NCI-H226 (cell line): ENCODE data around the gene CLIC1.
"Not testable (repeated sequence)": the region's sequence is repeated elsewhere in the genome, so short reads cannot be mapped to it uniquely, and the experiment has no call there.

Source experiments
- DNase-seq: peaks from one replicate; pipeline ENCODE4 v3.0.0-alpha.2; 2015

The CLIC1 gene

DNA sequence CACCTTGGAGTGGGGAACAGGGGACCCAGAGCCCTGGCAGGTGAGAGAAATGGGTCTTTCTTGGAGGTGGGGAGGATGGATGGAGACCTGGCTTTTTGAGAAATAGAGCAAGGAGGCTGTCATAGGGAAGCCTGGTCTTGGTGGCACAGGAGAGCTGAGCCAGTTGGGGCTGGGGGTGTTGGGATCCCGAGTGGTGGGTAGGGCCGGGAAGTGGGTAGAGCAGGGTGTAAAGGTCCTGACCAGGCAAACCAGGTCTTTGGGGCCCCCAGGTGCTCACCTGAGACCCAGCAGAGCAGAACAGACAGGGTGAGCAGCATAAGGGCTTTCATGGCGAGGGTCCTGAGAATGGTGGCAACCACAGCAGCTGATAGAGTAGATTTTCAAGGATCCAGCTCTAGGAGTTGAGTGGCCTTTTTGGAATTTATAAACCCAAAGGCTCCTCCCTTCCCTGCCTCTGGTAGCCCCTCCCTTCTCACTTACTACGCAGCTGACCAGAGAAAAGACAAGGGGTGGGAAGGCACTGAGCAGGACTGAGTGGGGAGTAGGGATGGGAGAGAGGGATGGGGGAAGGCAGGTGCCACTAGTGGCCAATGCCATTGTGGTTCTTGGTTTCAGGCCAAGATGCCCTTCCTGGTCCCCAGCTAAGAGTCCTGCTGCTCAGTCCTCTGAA is 14.8 kb downstream of the CLIC1 start, which contains the start of gene LY6G6C:
Gene LY6G6C (minus strand): TSS at position 396 of the 670 bp plus-strand sequence. CDS start 67 bp downstream, at position 329.
- no peak for DNase-seq

DNA sequence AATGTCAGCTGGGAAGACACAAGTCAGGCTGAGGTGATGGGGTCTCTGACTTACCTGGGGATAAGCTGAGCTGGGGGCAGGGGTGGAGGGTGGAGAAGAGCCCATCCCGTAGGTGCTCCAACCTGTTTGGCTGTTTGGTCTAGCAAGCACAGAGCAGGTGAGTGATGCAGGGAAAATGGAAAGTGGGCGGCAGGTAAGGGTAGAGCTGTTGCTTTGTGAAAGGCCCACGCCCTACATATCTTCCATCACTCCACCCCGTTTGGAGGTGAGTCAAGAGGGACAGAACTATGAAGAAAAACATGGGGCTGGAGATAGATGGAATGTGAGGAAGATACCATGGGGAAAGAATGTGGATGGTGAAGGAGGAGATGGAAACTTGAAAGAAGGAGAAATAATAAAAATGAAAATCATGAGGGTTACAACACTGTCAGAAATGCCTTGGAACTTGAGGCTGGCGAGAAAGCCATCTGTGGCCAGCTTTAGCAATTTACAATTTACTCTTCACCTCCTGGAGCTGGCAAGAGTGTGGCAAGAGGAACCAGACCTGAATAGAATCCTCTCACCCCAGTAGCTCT is 16.0 kb downstream of the CLIC1 start:
- DNase-seq: no peak

DNA sequence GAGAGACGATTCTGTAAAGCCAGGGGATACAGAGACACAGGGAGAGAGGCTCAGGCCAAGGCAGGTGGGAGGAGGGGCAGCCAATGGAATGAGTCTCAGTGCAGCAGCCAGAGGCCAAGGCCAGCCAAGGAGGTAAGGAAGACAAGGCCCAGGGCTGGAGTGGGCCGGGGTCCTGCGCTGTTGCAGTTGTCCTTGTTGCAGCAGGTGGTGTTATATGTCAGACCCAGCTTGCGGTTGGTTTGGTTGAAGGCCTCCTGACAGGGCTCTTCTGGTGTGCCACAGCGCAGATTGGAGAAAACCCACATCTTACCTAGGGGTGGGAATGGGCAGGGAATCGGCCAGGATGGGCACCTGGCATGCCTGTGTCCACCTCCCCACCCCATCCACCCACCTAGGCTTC is 17.3 kb downstream of the CLIC1 start:
- DNase-seq: no peak

DNA sequence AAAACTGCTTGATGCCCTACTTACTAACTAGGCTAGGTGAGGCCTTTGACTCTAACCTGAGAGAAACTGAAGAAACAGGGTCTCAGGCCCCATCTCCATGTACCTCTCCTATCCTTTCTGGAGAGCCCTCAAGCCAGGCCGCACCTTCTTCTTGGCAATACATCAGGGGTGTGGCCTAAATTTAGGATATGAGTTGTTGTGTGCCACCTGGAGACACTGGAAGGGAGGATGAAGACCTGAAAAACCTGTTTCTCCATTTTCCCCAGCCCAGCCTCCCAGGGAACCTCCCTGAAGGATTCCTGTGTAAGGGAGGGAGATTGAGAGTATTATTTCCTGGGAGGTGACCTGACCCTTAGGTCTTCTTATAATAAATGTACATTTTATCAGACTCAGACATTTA is 18.1 kb downstream of the CLIC1 start:
- no peak for DNase-seq

DNA sequence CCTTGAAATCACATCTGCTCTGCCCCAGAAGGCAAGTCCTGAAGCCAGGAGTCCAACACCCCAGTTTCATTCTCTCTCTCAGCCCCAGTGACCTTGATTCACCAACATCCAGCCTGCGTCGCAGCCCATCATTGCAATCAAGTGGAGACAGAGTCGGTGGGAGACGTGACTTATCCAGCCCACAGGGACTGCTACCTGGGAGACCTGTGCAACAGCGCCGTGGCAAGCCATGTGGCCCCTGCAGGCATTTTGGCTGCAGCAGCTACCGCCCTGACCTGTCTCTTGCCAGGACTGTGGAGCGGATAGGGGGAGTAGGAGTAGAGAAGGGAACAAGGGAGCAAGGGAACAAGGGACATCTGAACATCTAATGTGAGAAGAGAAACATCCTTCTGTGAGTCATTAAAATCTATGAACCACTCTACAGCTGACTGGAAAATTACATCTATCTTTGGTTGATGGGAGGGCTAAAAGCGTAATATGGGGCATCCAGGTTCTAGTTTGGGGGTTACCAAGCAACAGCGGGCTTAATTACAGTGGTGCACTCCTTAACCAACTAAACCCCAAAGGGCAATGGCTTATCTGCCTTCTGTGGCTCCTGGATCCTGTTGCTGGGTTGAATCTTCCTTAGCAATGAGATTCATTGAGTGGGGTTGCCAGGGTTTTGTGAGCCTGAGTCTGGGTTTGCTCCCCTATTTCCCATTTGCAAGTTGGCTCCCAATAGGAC is 18.7 kb downstream of the CLIC1 start:
- DNase-seq: no peak

DNA sequence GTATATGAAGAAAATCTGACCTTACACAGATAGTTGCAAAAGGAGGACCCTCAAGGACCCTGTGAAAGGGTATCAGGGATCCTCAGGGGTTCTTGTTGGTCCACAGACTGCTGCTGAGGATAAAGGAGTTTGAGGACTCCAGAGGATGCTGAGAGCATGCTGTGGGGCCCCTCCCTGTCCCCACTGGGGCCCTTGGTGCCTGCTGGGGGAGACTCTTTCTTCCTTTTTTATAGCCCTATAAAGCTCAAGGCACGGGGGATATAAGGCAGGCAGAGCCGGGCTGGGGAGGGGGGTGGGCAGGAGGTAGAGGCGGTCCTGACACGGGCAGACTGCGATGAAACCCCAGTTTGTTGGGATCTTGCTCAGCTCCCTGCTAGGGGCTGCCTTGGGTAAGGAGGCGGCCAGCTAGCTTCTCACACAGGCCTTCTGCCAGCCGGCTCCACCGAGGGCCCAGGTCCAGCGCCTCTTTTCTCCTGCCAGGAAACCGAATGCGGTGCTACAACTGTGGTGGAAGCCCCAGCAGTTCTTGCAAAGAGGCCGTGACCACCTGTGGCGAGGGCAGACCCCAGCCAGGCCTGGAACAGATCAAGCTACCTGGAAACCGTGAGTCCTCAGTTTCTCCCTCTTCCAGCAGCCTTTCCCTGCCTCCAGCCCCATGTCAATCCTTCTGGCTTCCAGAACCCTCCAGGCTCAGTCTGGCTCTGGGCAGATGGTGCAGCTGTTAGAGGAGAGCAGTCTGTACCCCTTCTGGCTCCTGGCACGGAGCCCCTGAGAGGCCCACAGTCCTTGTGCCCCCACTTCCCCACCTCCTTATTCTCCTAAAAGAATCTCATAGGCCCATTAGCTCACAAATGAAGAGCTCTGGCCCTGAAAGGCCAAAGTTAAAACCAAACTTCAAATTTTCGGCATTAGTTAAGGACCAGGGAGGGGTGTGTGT is 21.0 kb downstream of the CLIC1 start, which contains the start of gene LY6G6D:
Gene LY6G6D (plus strand): TSS at position 327 of the 937 bp plus-strand sequence. CDS start 8 bp downstream, at position 335.
- DNase-seq: no peak

DNA sequence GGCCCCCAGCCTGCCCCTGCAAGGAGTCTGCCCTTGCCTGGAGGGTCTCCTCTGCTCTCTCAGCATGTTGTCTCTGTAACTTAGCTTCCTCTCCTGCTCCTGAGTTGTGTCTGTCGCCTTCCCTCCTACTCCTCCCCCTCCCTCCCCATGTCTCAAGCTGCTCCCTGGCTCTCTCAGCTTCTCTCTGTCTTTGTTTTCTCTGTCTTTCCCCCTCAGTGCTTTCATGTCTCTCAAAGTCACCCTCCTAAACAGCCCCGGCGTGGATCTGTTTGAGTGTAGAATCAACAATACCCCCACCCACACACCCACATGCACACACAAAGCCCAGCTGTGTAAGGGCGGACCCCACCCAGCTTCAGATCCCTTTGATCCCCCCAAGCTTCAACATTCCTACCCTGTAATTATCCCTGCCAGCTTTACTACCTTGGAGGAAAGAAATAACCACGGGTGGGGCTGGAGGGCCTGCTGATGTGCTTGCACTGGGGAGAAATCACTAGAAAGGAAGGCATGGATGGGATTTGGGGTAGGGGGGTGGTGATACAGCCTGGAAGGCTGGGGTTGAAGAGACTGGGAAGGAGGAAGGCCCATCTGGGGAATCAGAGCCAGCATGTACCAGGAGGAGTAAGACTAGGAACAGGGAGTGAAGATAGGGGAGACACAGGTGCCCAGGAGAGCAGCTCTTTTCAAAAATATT is 22.2 kb downstream of the CLIC1 start:
- no peak for DNase-seq

DNA sequence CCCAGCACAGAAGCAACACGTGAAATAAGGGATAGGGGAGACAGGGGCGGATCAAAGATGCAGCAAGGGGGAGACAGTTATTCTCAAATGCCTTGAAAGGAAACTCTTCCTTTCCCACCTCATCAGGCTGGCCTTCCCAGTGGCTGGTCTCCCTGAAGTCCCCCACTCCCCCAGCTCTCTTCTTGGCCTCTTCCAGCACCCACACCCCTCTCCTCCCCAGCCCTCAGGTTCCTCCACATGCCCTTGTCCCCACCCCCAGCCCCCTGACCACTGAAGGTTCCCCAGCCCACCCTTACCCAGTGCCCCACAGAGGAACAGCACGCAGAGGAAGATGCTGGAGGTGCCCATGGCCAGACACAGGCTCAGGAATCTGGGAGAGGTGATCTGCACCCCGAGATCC is 22.9 kb downstream of the CLIC1 start:
- DNase-seq: no peak

DNA sequence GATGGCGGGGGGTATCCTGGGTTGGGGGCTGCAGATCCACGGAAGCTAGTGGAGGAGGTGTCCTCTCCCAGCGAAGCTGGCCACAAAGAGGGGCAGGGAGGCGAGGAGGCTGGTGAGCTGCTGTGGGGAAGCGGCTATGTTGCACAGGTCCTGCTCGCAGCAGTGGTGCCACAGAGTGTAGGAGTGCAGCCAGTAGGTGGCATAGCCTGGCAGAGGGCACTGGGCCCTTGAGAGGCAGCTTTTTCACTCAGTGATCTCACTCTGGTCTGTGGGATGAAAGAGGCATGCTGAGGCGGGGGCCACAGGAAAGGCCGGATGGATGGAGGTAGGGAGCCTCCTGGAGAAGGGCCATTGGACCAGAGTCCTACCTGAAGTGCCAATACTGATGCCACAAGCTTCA is 24.0 kb downstream of the CLIC1 start:
- DNase-seq: no peak

DNA sequence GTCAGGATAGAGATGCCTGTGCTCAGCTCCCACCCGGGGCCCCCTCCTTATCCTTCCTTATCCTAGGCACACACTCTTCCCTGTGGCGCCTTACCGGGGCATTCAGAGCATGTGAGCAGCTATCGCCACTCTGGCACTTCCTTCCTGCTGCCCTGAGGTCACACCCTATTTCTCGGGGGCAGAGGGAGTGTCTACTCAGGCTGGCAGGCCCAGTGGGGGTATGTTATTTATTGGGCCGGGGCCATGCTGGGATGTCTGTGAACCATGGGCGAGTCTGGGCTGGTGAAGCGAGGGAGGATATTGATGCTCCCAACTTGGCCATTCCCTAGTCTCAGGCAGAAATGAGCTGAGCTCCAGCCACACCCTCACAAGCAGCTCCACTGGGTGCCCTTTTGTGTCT is 25.1 kb downstream of the CLIC1 start:
- peak; percentile 32 for DNase-seq

DNA sequence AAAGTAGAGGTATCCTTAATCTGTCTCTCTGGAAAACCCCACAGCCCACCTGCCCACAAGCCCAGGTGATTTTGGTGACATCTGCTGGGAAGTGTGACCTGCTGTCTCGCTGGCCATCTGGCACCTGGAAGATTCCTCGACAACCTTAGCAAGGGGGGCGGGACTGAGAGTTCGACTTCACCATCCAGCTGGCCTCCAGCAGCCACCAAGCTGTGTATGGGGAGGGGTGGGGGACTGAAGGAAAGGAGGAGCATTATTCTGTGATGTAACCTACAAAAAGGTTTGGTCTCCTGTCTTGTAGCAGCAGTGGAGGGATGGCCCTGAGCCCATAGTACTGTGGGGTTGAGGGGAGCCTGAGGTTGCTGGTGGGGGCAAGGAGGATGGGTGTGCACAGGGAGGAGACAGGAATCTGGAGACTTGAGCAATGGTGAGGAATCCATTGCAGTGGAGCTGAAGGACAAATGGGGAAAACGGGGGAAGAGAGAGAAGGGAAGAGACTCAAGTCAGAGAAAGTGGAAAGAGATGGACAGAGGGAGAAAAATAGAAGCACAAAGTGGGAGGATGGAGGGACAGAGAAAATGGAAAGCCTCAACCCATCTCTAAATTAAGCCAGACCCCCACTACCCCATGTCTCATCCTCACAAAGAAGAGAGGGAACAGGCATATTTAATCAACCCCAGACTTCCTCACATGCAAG is 25.7 kb downstream of the CLIC1 start:
- no peak for DNase-seq

DNA sequence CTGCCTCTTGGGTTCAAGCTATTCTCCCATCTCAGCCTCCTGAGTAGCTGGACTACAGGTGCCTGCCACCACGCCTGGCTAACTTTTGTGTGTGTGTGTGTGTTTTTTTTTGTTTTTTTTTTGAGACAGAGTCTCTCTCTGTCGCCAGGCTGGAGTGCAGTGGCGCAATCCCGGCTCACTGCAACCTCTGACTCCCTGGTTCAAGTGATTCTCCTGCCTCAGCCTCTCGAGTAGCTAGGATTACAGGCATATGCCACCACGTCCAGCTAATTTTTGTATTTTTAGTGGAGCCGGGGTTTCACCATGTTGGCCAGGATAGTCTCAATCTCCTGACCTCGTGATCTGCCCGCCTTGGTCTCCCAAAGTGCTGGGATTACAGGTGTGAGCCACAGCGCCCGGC is 27.2 kb downstream of the CLIC1 start:
- not testable (repeated sequence) for DNase-seq

DNA sequence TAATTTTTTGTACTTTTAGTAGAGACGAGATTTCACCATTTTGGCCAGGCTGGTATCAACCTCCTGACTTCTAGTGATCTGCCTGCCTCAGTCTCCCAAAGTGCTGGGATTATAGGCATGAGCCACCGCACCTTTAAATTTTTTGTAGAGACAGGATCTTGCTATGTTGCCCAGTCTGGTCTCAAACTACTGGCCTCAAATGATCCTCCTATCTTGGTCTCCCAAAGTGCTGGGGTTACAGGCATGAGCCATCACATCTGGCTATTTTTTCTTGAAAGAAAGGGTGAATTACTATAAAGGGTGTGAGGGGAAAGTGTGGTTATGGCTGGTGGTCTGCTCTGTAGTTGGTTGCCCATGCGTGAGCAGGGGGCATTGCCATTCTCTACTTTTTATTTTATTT is 28.1 kb downstream of the CLIC1 start:
- DNase-seq: no peak

DNA sequence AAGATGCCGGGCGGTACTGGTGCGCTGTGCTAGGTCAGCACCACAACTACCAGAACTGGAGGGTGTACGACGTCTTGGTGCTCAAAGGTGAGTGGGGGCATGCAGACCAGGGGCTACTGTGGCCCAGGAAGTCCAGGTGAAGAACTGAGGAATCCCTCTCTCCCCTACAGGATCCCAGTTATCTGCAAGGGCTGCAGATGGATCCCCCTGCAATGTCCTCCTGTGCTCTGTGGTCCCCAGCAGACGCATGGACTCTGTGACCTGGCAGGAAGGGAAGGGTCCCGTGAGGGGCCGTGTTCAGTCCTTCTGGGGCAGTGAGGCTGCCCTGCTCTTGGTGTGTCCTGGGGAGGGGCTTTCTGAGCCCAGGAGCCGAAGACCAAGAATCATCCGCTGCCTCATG is 28.6 kb downstream of the CLIC1 start:
- DNase-seq: no peak

DNA sequence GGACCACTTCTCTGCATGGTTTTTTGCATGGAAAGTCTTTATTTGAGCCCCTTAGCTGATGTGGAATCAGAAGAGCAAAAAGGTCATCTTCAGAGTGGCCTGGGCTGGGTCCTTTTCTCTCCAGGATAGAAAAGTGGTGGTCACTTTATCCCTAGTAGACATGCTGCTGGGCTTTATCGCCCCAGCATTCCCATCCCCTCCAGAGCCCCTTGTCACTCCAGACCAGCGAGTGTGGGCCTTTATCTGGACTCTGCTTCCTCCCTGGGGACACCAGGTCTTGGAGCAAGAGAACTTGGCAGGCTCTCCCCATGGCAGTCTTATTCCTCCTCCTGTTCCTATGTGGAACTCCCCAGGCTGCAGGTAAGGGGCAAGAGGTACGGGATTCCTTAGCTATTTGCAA is 29.7 kb downstream of the CLIC1 start, which contains the start of gene LY6G6F:
Gene LY6G6F (plus strand): TSS at position 268 of the 400 bp plus-strand sequence. CDS start 41 bp downstream, at position 309.
- DNase-seq: no peak

DNA sequence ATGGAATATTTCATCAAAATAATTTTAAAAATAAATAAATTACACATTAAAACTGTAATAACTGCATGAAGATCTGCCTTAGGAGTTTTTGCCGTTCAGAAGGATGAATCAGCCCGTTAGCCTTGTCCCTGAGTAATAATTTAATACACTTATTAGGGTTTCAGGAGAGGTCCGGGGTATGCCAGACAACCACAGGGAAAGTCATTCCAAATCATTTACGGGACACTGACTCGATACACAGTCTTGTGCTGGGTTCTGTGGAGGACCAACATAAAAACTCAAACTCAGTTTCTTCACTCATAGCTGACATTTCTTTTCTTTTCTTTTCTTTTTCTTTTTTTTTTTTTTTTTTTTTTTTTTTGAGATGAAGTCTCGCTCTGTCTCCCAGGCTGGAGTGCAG is 30.4 kb downstream of the CLIC1 start:
- DNase-seq: no peak

DNA sequence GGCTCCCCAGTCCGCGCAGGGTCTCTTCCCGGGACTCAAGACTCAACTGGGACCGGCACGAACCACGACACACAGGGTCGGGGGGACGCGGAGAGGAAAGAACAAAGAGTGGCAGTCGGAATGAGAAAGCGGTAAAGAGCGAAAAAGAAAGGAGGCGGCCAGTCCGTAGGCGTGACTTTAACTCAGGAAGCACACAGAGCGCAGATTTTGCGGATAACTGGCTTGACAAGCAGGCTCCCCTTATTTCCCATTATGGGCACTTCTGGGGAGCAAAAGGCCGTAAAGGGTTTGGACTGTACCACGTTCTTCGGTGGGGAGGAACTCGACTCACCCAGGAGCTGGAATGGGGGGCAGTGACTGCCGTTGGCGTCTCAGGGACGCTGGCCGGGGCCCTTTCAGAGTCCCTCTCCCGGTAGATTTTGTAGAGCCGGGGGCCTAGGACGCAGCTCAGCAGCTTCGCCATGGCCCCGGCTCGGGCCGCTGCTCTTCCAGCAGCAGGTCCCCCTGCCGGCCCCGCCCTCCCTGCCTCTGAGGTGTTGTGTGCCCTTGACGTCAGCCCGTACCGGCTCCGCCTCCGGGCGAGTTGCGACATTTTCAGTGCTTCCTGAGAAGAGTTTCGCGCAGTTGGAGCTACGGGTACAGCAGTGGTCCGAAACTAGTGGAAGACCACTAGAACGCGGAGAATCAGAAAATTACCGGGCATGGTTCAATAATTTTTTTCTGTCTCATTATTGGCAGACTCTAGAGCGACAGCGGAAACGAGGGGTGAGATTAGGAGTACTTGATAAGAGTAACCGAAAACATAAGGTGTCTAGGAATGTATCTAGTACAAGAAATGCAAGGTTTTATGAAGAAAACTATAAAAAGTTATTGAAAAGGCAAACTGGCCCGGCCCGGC is 33.3 kb downstream of the CLIC1 start, which contains the start of gene ABHD16A:
Gene ABHD16A (minus strand): TSS at position 506 of the 898 bp plus-strand sequence. CDS start 43 bp downstream, at position 463.
- DNase-seq: peak; percentile 98

DNA sequence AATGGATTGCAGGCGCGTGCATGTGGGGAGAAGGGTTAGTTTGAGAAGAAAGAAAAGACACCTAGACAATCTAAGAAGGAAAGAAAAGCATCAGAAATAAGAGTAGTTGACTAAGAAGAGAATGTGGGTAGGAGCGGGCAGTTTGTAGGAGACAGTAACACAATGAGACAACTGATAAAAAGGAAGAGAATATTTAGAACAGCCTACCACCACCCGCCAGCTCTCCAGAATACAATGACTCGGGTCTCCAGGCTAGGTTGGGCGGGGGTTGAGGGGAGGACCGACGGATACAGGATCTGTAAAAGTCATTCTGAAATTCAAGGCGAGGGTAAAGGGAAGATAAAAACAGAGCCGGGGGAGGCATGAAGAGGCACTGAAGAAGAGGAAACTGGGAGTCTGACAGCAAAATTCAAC is 33.9 kb downstream of the CLIC1 start:
- DNase-seq: no peak

DNA sequence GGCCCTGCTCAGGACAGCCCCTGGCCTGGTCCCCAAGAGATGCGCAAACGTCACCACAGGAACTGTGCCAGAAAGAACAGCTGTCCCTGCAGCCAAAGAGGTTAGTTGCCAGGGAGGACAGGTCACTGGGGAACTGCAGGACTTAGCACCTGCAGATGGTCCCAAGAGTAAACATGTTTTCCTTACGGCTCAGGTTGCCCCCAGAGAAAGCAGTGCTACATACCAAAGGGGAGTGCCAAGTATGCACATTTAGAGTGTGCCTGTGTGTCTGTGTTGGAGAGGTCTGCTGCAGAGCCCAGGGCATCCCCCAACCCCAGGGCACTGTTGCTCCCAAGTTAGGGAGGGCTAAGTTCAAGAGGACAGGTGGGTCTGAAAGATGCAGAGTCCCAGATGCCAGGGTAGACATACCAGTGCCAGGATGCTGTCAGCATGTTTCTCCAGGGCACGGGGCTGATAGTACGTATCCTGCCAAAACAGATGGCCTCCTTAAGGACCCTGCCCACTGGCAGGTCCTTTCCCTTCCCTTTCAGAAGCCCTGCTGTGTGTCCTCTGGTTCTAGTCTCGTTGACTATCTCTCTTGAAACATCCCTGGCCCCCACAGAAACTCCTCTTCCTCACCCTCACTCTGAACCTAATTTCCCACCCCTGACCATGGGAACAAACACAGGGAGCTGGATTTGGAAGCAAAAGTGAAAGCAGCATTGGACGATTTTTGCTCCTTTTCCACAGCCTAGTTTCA is 34.5 kb downstream of the CLIC1 start:
- DNase-seq: no peak
